ENCODE results near the gene CTDSPL2. TPM values are rescaled to one million over a fixed set of nuclear protein-coding genes. Genes with fewer than 3 reads are reported as not detected.

Gene CTDSPL2
- total and polyA plus RNA-seq, 2 of the 4 experiments (the other 2 are of a cell fraction): 17.3 to 47.3 TPM

DNA sequence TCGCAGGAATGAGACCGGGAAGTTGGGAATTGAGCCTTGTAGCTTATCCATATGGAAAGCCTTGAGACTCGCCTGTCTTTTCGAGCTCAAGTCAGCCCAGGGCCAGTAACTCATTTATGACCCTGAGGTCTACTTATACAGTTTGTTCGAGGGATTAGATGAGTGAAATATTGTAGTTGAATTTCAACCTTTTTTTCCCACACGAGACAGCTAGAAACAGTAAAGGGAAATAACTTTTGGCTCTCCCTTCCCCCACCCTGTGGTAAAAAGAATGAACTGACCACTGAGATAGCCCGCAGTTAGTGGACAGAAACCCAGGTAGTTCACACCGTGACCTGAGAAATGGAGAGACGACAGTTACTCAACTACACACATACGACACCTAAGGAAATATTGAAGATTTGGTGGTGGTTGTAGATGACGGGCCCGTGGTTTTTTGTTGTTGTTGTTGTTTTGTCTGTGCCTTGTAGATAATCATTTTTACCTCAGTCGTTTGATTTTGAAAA lies 110.4 kb downstream of the CTDSPL2 start (continued):
- TF ChIP-seq ELK1 (IDR thresholded peaks at IDR 0.05; ENCODE audit: borderline replicate concordance, low read depth, low read length) (no peak), CHD1 (IDR thresholded peaks at IDR 0.05; ENCODE audit: low read depth, low read length) (no peak), MXI1 (IDR thresholded peaks at IDR 0.05; ENCODE audit: borderline replicate concordance, low read depth, low read length) (no peak), MAFK (IDR thresholded peaks at IDR 0.05; ENCODE audit: low read depth, low read length) (no peak), RAD21 (IDR thresholded peaks at IDR 0.05; ENCODE audit: low read length) (no peak), SMC3 (IDR thresholded peaks at IDR 0.05; ENCODE audit: low read depth, low read length) (no peak), FOS (IDR thresholded peaks at IDR 0.05; ENCODE audit: low read depth, low read length) (no peak), NFE2L2 (IDR thresholded peaks at IDR 0.05; ENCODE audit: low read depth, low read length) (no peak)

Measured in IMR-90 (cell line).